GM12874 (cell line): Measurements from ENCODE around the gene CTXN3.

Experiments used
- TF ChIP-seq, protein P1 (sequence below): IDR thresholded peaks from 2 replicates; pipeline ENCODE4 v1.5.1; 2011; ENCODE audit warnings: low read depth, mild to moderate bottlenecking, control low read depth, low read length, moderate library complexity; ENCODE audit not compliant: insufficient read depth

CTXN3 gene

DNA sequence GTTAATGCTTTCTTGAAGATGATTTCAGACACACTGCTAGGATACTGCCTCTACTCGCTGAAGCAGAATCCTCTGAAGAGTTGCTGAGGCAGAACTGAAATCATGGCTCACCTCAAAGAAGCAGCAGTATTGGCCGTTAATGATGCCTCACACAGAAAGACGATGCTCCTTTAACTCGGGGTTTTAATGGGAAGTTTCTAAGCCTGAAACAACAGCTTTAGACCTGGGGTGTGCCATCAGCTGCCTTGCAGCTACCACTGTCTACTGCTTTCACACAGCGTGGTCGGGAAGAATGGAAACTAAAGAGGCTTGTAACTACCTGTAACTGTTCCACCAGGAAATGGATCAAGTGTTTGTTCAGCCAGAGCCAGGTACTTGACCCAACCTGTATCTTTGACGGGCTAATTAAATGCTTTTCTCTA, at the start of gene CTXN3:
Gene CTXN3, plus strand, starts transcription at position 65 of the 422 bp plus-strand sequence. CDS start 8,440 bp downstream, outside the sequence.
- TF ChIP-seq, protein P1, sequence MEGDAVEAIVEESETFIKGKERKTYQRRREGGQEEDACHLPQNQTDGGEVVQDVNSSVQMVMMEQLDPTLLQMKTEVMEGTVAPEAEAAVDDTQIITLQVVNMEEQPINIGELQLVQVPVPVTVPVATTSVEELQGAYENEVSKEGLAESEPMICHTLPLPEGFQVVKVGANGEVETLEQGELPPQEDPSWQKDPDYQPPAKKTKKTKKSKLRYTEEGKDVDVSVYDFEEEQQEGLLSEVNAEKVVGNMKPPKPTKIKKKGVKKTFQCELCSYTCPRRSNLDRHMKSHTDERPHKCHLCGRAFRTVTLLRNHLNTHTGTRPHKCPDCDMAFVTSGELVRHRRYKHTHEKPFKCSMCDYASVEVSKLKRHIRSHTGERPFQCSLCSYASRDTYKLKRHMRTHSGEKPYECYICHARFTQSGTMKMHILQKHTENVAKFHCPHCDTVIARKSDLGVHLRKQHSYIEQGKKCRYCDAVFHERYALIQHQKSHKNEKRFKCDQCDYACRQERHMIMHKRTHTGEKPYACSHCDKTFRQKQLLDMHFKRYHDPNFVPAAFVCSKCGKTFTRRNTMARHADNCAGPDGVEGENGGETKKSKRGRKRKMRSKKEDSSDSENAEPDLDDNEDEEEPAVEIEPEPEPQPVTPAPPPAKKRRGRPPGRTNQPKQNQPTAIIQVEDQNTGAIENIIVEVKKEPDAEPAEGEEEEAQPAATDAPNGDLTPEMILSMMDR: no peak

GRCh38 chr5:127599320-127599719, 49.6 kb upstream of the CTXN3 start:
- TF ChIP-seq, protein P1: no peak

GRCh38 chr5:127599847-127600246, 49.0 kb upstream of the CTXN3 start:
- TF ChIP-seq, protein P1: no peak

GRCh38 chr5:127601111-127601510, 47.8 kb upstream of the CTXN3 start:
- TF ChIP-seq, protein P1: no peak

DNA sequence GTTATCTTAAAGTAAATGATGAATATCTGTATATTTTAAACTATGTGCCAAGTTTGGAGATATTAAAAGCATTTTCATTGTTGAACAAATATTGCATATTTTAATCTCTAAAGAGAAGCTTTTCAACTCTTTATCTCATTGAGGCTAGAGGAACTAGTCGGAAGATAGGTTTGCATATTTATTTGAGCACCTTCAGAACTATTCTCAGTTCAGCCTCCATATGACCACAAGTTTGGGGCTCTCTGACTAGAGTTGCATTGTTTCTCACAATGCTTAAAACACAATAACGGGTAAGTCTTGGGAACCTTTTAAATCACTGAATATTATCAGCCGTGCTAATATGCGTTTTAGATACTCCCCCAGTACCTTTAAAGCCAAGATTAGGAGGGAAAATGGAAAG, 47.3 kb upstream of the CTXN3 start:
- TF ChIP-seq, protein P1: no peak

GRCh38 chr5:127602481-127602880, 46.4 kb upstream of the CTXN3 start:
- TF ChIP-seq, protein P1: no peak

DNA sequence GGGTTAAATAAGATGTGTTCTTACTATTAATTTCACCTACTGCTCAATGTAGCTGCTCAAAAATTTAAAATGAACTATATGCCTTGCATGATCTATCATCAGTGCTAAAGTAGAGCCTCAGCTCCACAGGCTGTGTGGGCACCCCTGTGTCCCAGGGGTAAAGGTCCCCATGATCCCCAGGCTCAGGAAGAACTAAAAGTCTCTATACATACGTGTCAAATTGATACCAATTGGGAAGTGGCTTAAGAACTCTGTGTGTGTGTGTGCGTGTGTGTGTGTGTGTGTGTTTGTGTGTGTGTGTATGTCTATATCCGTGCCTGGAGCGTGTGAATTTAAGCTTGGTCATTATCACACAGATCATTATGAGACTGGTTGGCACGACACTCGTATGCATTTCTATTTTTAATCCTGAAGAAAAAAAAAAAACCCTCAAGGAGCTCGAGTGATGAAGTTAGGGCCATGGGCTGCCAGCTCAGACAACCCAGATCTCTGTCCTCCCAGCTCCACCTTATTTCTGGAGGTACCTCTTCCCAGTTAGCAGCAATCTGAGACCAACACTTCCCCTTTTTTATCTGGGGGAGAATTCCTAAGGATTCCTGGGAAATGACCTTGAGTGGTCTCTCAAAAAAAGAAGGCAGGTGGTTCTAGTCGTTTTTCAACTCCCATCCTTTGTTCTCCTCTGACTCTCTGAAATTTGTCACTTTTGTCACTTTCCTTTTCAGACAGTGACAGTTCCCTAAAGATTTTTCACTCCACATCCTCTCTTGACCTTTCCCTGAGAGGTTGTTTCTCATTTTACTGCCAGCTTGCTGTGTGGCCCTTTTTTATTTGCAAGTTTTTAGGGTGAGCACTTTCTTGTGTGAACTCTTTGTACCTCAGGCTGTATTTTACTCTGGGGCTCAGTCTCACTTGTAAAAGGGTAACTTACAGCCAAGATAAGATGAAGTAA, 45.7 kb upstream of the CTXN3 start:
- TF ChIP-seq, protein P1: no peak
